GM12801 (cell line): ENCODE results near the gene UBE2F.

ENCODE experiments used
- CTCF ChIP-seq: IDR thresholded peaks from one replicate; pipeline ENCODE4 v1.5.1; 2011; ENCODE audit warnings: control low read depth; ENCODE audit not compliant: insufficient read length; ENCODE audit errors: extremely low read depth

Gene UBE2F

GRCh38 chr2:238065071-238065846 is 98.4 kb downstream of the UBE2F start:
- TF ChIP-seq CTCF = no peak

GRCh38 chr2:238066218-238066617 is 99.4 kb downstream of the UBE2F start:
- TF ChIP-seq CTCF = no peak

GRCh38 chr2:238067939-238068338 is 101.1 kb downstream of the UBE2F start:
- TF ChIP-seq CTCF = no peak

- TF ChIP-seq CTCF = no peak
Observed at GRCh38 chr2:238069021-238069709, 102.4 kb downstream of the UBE2F start.

GRCh38 chr2:238069877-238070276 is 103.1 kb downstream of the UBE2F start:
- no peak for TF ChIP-seq CTCF

GRCh38 chr2:238075397-238075796 is 108.6 kb downstream of the UBE2F start:
- TF ChIP-seq CTCF = no peak

GRCh38 chr2:238077292-238077691 is 110.5 kb downstream of the UBE2F start:
- TF ChIP-seq CTCF = no peak
